HepG2 (cell line): ENCODE measurements around the gene SIGLEC15. TPM values are rescaled to one million over a fixed set of nuclear protein-coding genes. Genes with fewer than 3 reads are reported as not detected.

Experiments used
- ATAC-seq: fragments of 200-7000 bp; cut with Tn5 transposase; 3 replicates; pipeline ENCODE4 v1.9.1; 2020; ENCODE audit warnings: mild to moderate bottlenecking, moderate library complexity
- BruUV-seq: library from RNA; stranded (reverse); fragments of 400-500 nt; replicated peaks from 2 replicates; lab custom pipeline; 2021; lab: Mats Ljungman, UMichigan
- CTCF ChIA-PET: fragments of 300-600 bp; formaldehyde crosslinking; extraction: SDS; loops from one replicate; lab custom pipeline; 2021; ENCODE audit warnings: low total read pairs, inconsistent platforms, low intra/inter-chr PET ratio; lab: Yijun Ruan, JAX
- POLR2A ChIA-PET: fragments of 350-600 bp; sonication (Branson Sonifier 250); formaldehyde crosslinking; loops from one replicate; lab custom pipeline; 2020; ENCODE audit warnings: antibody characterized with exemption, inconsistent platforms; lab: Yijun Ruan, JAX
- DNase-seq: peaks from one replicate; pipeline ENCODE4 v3.0.0-alpha.2; 2015; ENCODE audit warnings: low spot score
- FAIRE-seq: peaks from 3 replicates; lab custom pipeline; 2011; peaks lifted over from hg19 to GRCh38; lab: Jason Lieb, UNC
- H2AFZ ChIP-seq: one replicate; pipeline ENCODE4 v1.6.1; 2011; ENCODE audit warnings: low read length, inconsistent platforms
- H3K27ac ChIP-seq: fragments of 300-600 bp; 3 replicates; pipeline ENCODE4 v1.8.0; 2011; ENCODE audit warnings: mixed run types, mild to moderate bottlenecking, mixed read lengths, low read length, inconsistent platforms; ENCODE audit not compliant: insufficient read depth; ENCODE audit errors: extremely low read length
- H3K27me3 ChIP-seq, 2 experiments: fragments of 200-600 bp in 1 of 2; 2 replicates in 1 of 2; 3 replicates in 1 of 2; pipeline versions ENCODE4 v1.6.0 to v1.8.0; 2011; ENCODE audit warnings: low read length in 2 of 2, mild to moderate bottlenecking in 2 of 2, moderate library complexity in 2 of 2, inconsistent platforms in 1 of 2; ENCODE audit not compliant: insufficient read depth in 2 of 2, control insufficient read depth in 1 of 2
- H3K36me3 ChIP-seq, 2 experiments: fragments of 200-600 bp in 1 of 2; replicated peaks in 1 of 2; 2 replicates in 1 of 2; 3 replicates in 1 of 2; pipeline versions ENCODE4 v1.5.1 to v1.8.0; 2011; ENCODE audit warnings: low read length in 2 of 2, inconsistent platforms in 1 of 2; ENCODE audit not compliant: insufficient read depth in 2 of 2, control insufficient read depth in 1 of 2
- H3K4me1 ChIP-seq: 2 replicates; pipeline ENCODE4 v1.5.1; 2012; ENCODE audit warnings: low read length, inconsistent platforms; ENCODE audit not compliant: insufficient read depth
- H3K4me2 ChIP-seq: 2 replicates; pipeline ENCODE4 v1.6.0; 2011; ENCODE audit warnings: low read depth, low read length, inconsistent platforms
- H3K4me3 ChIP-seq, 3 experiments: fragments of 200-600 bp in 1 of 3; sonication (generic), shearing (Covaris generic) in 1 of 3; replicated peaks in 1 of 3; 2 replicates each; pipeline ENCODE4 v1.5.1; 2011 to 2016; ENCODE audit warnings: low read length in 3 of 3, inconsistent platforms in 2 of 3, low read depth in 2 of 3, mild to moderate bottlenecking in 2 of 3, control low read depth in 1 of 3, mixed read lengths in 1 of 3; ENCODE audit not compliant: insufficient read depth in 1 of 3
- H3K79me2 ChIP-seq: one replicate; pipeline ENCODE4 v1.6.1; 2011; ENCODE audit warnings: low read length, inconsistent platforms; ENCODE audit not compliant: insufficient read depth
- H3K9ac ChIP-seq: 2 replicates; pipeline ENCODE4 v1.6.0; 2011; ENCODE audit warnings: mild to moderate bottlenecking, low read depth, low read length, inconsistent platforms; ENCODE audit not compliant: insufficient read depth
- H3K9me3 ChIP-seq: 2 replicates; pipeline ENCODE4 v1.5.1; 2012; ENCODE audit warnings: mild to moderate bottlenecking, low read length
- H4K20me1 ChIP-seq: 2 replicates; pipeline ENCODE4 v1.6.0; 2011; ENCODE audit warnings: inconsistent platforms, mild to moderate bottlenecking, low read length, moderate library complexity; ENCODE audit not compliant: insufficient read depth
- RBFOX2 ChIP-seq: fragments of 200-400 bp; formaldehyde crosslinking; IDR thresholded peaks from 2 replicates; pipeline ENCODE4 v1.6.1; 2017; ENCODE audit warnings: low read depth, mild to moderate bottlenecking, low read length
- TFAP4 ChIP-seq: sonication (generic); IDR thresholded peaks from 2 replicates; pipeline ENCODE4 v1.6.1; 2016; ENCODE audit warnings: low read depth, borderline replicate concordance
- WGBS: methylation state at CpG from one replicate; pipeline ENCODE4 v1.1.6; 2017; ENCODE audit warnings: low lambda C conversion rate; 5-methylcytosine and 5-hydroxymethylcytosine counted together
- in situ Hi-C: cut with HindIII; loops from 2 replicates; pipeline ENCODE4 v1.10.0; 2017; ENCODE audit warnings: low pct_unique_long_range_greater_than_20kb; ENCODE audit not compliant: extremely low pct_ligation_motif_present
- intact Hi-C: fragments of 100-400 bp; cut with micrococcal nuclease; formaldehyde crosslinking; loops from one replicate; pipeline ENCODE4 v1.10.0; 2022; ENCODE audit not compliant: unreplicated experiment
- polyA plus RNA-seq, 8 experiments: library from polyadenylated mRNA; depleted of rRNA in 3 of 8; stranded (reverse) in 7 of 8; unstranded in 1 of 8; fragments of >200 nt; fragmentation: Illumina TruSeq in 4 of 8; extraction: Trizol in 4 of 8; gene quantifications; 2 replicates each; pipeline versions ENCODE4 v1.2.1 to v1.2.3, GENCODE V29; 2011 to 2016; ENCODE audit warnings: low read depth in 4 of 8, missing spikeins in 1 of 8, mixed read lengths in 1 of 8; ENCODE audit not compliant: insufficient read depth in 1 of 8
- total RNA-seq, 5 experiments: library from RNA; depleted of rRNA; stranded (reverse); fragments of >200 nt; fragmentation: Illumina TruSeq; extraction: Trizol; gene quantifications; 2 replicates each; pipeline ENCODE4 v1.2.3, GENCODE V29; 2016; ENCODE audit warnings: low read depth in 1 of 5
- TF ChIP-seq, protein P1 (sequence below): sonication (generic); formaldehyde crosslinking; IDR thresholded peaks from 2 replicates; pipeline ENCODE4 v1.5.0; 2020; ENCODE audit warnings: missing genetic modification reagents

Gene SIGLEC15
- total and polyA plus RNA-seq, 2 of the 13 experiments (the other 11 are each of a cell fraction or from before 2014, with no cell fraction given): not detected

- H3K9me3 ChIP-seq: no peaks in the 10 kb centered on the region
- BruUV-seq: no TSS peak
- no peak overlapping the region for H3K9ac ChIP-seq
- TF ChIP-seq RBFOX2 (no peak), TFAP4 (no peak)
- FAIRE-seq (no peak), DNase-seq (no peak), ATAC-seq (no peak)
- no peak overlapping the region for H3K4me2 ChIP-seq
- H3K27me3 ChIP-seq: no peaks in the 10 kb centered on the region
- H2AFZ ChIP-seq: no peak overlapping the region
- WGBS: 96% methylated on average over 3 of the region's 3 CpGs
- intact Hi-C loops (loop anchor here (10.0 kb wide), 1 partner anchor 165 kb away; the partner anchor contains the start of gene SLC14A1), in situ Hi-C loops (no loop called here)
- H4K20me1 ChIP-seq: no peaks in the 10 kb centered on the region
- no peaks in the 10 kb centered on the region for H3K4me1 ChIP-seq
- ChIA-PET POLR2A (no interaction called here), CTCF (no interaction called here)
- H3K36me3 ChIP-seq: peaks cover 2 to 19% of the 10 kb centered on the region in 2 experiments
- no peaks in the 10 kb centered on the region for H3K79me2 ChIP-seq
- H3K27ac ChIP-seq: no peak overlapping the region
- H3K4me3 ChIP-seq: no peak overlapping the region
Observed at GRCh38 chr18:45889419-45890064, 64.1 kb downstream of the SIGLEC15 start.

GRCh38 chr18:45890606-45891005 is 65.1 kb downstream of the SIGLEC15 start:
- Histone ChIP-seq H3K4me3 (no peak overlapping the region), H3K27me3 (no peaks in the 10 kb centered on the region), H3K9me3 (no peaks in the 10 kb centered on the region), H3K79me2 (no peaks in the 10 kb centered on the region), H3K9ac (no peak overlapping the region), H3K4me2 (no peak overlapping the region), H3K27ac (no peak overlapping the region), H2AFZ (no peak overlapping the region), H4K20me1 (no peaks in the 10 kb centered on the region), H3K4me1 (no peaks in the 10 kb centered on the region), H3K36me3 (peaks cover 2 to 17% of the 10 kb centered on the region in 2 experiments; a peak in 4 of 5 replicates)
- POLR2A ChIA-PET: no interaction called here
- in situ Hi-C loops: no loop called here
- no peak for FAIRE-seq
- CTCF ChIA-PET: no interaction called here
- ATAC-seq: no peak
- no peak for DNase-seq
- WGBS: 89% methylated on average over 1 of the region's 1 CpG
- no TSS peak for BruUV-seq
- intact Hi-C loops: no loop called here
- TF ChIP-seq, protein P1, sequence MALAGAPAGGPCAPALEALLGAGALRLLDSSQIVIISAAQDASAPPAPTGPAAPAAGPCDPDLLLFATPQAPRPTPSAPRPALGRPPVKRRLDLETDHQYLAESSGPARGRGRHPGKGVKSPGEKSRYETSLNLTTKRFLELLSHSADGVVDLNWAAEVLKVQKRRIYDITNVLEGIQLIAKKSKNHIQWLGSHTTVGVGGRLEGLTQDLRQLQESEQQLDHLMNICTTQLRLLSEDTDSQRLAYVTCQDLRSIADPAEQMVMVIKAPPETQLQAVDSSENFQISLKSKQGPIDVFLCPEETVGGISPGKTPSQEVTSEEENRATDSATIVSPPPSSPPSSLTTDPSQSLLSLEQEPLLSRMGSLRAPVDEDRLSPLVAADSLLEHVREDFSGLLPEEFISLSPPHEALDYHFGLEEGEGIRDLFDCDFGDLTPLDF (CRISPR knock-in tag): no peak
